ENCODE results near the gene CYB5R4.
A peak's percentile ranks its signal among the peaks of the same experiment; 100 is the strongest.

The CYB5R4 gene, protein sequence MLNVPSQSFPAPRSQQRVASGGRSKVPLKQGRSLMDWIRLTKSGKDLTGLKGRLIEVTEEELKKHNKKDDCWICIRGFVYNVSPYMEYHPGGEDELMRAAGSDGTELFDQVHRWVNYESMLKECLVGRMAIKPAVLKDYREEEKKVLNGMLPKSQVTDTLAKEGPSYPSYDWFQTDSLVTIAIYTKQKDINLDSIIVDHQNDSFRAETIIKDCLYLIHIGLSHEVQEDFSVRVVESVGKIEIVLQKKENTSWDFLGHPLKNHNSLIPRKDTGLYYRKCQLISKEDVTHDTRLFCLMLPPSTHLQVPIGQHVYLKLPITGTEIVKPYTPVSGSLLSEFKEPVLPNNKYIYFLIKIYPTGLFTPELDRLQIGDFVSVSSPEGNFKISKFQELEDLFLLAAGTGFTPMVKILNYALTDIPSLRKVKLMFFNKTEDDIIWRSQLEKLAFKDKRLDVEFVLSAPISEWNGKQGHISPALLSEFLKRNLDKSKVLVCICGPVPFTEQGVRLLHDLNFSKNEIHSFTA

DNA sequence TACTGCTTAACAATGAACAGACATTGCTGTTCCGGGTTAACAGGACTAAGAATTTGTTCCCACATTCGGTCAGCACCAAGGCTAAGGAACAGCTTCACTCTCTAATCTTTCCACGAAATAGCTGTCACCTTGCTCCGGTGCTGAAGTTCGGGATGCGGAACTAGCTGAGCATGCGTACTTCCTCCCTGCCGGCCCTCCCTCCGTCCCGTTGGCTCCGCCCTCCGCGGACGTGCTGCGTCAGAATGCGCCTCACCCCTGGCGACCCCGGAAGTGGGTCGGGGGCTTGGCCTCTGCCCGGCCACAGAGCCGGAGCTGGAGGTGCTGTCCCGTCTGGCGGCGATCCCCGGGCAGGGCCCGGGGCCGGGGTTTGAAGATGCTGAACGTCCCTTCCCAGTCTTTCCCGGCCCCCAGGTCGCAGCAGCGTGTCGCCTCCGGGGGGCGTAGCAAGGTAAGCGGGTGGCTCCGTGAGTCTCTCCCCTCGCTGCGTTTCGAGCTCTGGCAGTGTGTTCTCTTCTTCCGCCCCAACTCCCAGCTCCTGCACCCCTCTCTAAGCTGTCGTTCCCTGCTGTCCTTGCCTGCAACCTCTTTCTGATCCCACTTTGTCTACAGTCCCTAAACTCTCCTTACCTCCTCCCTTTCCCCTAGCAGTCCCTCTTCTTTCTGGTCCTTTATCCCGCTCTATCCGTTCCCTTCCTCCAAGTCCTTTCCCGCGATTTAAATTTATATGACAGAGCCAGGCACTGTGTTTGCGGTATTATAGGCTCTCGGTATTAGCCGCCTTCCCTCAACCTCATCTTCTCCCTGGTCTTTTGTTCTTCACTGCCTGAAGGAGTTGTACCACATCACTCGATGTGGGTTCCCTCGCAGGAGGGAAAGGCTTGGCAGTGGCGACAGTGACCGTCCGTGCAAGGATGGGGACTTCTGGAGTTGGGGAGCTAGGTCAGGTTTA, at the start of gene CYB5R4:
Gene CYB5R4, plus strand, starts transcription at position 280 of the 949 bp plus-strand sequence. Its CDS starts 94 bp downstream, at position 374.
- Mint-ChIP-seq H3K27me3 (peaks cover 11 to 13% of the 10 kb centered on the region in 2 donors), H3K36me3 (peaks cover under 1 to 6% of the 10 kb centered on the region in 2 donors), H3K9me3 (no peaks in the 10 kb centered on the region), H3K27ac (peak within 1 kb of the TSS; percentile 88), H3K4me3 (peak within 1 kb of the TSS; percentile 88 to 96), H3K4me1 (peaks cover 16 to 32% of the 10 kb centered on the region in 2 donors)
- peak; percentile 93 for DNase-seq
- ATAC-seq (replicated peaks), result peak; percentile 96 to 98

DNA sequence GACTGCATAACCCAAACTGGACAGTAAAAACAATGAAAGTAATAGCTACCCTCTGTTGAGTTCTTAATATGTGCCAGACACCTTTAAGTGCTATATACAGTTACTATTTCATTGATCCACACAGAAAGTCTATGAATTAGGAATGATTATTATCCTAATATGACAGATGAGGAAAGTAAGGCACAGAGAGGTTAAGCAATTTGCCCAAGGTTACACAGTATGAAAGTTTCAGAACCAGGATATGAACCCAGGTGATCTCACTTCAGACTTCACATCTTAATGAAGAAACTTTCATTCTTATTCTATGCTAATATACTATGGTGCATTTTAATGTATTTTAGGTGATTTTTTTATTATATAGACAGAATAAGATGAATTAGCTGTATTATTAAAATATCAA, 46.9 kb upstream of the CYB5R4 start:
- no peak overlapping the region for H3K27ac Mint-ChIP-seq
- ATAC-seq (replicated peaks) (no peak), DNase-seq (no peak)
- no peaks in the 10 kb centered on the region for H3K36me3 Mint-ChIP-seq
- H3K9me3 Mint-ChIP-seq, result no peaks in the 10 kb centered on the region
- H3K27me3 Mint-ChIP-seq, result no peaks in the 10 kb centered on the region
- H3K4me3 Mint-ChIP-seq, result no peak overlapping the region
- H3K4me1 Mint-ChIP-seq, result no peaks in the 10 kb centered on the region

DNA sequence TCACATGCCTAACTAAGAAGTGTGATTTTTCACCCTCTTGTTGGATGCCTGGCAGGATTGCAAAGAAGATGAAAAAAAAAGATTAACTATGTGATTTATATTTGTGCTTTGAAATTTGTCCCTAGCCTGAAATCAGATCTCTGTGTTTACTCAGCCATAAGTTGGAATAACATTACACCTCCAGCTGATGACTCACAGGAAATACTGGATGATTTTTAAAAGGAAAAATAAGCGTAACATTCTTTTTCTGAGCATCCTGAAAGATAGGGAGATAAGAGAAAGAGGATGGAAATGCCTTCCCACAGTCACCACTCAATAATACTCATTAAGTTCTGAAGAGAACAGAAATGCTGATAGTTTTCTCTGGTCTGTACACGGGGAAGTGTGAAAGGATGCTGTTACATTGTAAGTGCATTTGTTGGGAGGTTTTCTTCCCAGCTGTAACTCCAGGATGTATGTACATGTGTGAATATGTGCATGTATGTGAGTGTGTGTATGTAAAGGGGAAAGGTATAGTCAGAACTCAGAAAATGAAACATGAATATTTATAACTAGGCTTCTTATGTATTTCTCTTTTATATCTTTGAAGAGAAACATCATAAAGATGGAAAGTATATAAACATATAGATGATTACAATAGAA, 43.7 kb upstream of the CYB5R4 start:
- no peaks in the 10 kb centered on the region for H3K36me3 Mint-ChIP-seq
- ATAC-seq (replicated peaks), result no peak
- H3K4me1 Mint-ChIP-seq, result no peaks in the 10 kb centered on the region
- DNase-seq, result no peak
- H3K27me3 Mint-ChIP-seq, result peaks cover 0 to 4% of the 10 kb centered on the region in 2 donors
- no peak overlapping the region for H3K27ac Mint-ChIP-seq
- no peak overlapping the region for H3K4me3 Mint-ChIP-seq
- H3K9me3 Mint-ChIP-seq, result no peaks in the 10 kb centered on the region

DNA sequence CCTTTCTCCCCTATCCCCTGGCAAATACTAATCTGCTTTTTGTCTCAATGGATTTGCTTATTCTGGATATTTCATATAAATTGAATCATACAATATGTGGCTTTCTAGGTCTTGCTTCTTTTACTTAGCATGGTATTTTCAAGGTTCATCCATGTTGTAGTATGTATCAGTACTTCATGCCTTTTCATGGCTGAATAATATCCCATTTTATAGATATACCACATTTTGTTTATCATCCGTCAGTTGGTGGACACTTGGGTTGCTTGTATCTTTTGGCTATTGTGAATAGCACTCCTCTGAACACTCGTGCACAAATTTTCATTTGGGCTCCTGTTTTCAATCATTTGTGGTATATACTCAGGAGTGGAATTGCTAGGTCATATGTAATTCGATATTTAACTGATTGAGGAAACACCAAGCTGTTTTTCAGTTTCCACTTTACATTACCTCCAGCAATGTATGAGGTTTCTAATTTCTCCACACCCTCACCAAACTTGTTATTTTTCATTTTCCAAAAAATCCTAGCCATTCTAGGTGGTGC, 36.8 kb upstream of the CYB5R4 start:
- DNase-seq (no peak), ATAC-seq (replicated peaks) (no peak)
- Mint-ChIP-seq H3K4me3 (no peak overlapping the region), H3K27ac (no peak overlapping the region), H3K9me3 (no peaks in the 10 kb centered on the region), H3K27me3 (peaks cover 8 to 9% of the 10 kb centered on the region in 2 donors), H3K4me1 (no peaks in the 10 kb centered on the region), H3K36me3 (no peaks in the 10 kb centered on the region)

DNA sequence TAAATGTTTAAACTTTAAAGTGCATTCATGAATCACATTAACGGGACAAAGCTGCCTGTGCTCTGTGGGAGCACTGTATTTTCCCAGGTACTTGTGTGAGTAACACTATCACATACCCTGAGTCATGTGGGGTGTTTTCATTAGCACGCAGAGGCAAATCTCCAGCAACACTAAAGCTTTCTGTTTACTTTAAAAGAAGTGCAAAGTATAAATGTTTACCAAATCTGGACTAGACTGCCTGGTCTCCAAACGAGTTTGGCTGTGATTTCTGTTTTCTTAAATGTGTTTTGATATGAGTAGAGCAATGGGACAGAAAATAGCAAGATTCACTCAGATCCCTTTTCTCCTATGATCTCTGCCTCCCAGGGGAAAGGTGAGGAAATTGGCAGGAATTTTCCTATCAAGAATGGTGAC, 35.1 kb upstream of the CYB5R4 start:
- Mint-ChIP-seq H3K4me1 (no peaks in the 10 kb centered on the region), H3K4me3 (no peak overlapping the region), H3K9me3 (no peaks in the 10 kb centered on the region), H3K36me3 (no peaks in the 10 kb centered on the region), H3K27me3 (peaks cover 4 to 9% of the 10 kb centered on the region in 2 donors), H3K27ac (no peak overlapping the region)
- DNase-seq, result no peak
- ATAC-seq (replicated peaks), result no peak

DNA sequence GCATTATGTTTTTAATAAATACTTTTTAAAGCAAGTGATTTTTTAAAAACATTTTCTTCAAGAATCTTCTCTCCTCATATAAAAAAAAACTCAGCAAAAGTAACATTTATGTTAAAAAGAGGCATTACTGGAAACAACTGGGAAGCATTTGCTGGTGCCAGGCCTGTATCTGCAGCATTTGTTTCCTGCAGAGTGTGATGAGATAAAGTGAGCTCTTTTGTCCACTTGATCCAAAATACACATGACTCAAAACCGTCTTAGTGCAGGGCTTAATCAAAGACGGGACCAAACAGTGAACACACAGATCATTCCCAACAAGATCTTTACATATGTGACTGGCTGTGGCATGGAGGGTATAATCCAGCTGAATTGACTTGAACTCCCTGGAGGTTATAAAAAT, 34.7 kb upstream of the CYB5R4 start:
- Mint-ChIP-seq H3K27me3 (peaks cover 4 to 9% of the 10 kb centered on the region in 2 donors), H3K36me3 (no peaks in the 10 kb centered on the region), H3K27ac (no peak overlapping the region), H3K9me3 (no peaks in the 10 kb centered on the region), H3K4me3 (no peak overlapping the region), H3K4me1 (no peaks in the 10 kb centered on the region)
- ATAC-seq (replicated peaks) (no peak), DNase-seq (no peak)

DNA sequence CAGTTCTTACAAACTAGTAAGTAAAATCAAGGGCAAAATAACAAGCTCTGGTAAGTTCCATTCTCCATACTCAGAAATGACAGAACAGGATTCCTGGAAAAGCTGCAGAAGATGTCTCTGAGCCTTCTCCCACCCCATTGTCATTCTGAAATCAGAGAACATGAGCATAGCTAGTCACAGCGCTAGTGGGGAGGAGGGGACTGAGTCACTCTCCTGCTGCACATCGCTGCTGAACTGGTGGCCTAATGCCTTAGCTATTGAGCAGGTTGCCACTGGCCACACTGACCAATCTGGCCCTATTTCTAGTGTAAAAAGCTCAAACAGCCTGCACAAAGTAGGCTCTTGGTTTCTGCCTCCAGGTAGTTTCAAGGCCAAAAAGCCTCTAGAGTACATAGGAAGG, 32.4 kb upstream of the CYB5R4 start:
- ATAC-seq (replicated peaks) (no peak), DNase-seq (no peak)
- peaks cover 4 to 9% of the 10 kb centered on the region in 2 donors for H3K27me3 Mint-ChIP-seq
- H3K4me3 Mint-ChIP-seq, result no peak overlapping the region
- no peaks in the 10 kb centered on the region for H3K36me3 Mint-ChIP-seq
- no peak overlapping the region for H3K27ac Mint-ChIP-seq
- H3K9me3 Mint-ChIP-seq, result peaks cover 0 to 1% of the 10 kb centered on the region in 2 donors
- no peaks in the 10 kb centered on the region for H3K4me1 Mint-ChIP-seq

DNA sequence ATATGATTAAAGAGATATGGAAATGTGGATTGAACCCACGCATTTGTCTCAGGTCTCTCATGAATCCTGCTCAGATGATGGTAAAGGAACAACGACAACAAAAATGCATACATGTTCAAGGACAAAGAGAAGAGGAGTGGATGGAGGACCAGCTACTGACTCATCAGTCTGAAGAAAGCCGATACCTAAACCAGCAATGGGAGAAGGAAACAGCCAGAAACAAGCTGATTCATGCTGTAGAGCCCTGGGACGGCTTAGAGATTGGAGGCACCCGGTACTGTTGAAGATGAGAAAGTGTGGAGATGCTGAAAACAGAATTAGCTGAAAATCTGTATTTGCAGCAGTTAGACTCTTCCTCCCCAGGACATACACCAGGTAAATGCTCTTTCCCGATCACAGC, 20.8 kb upstream of the CYB5R4 start:
- no peak overlapping the region for H3K4me3 Mint-ChIP-seq
- H3K9me3 Mint-ChIP-seq, result peaks cover 12 to 18% of the 10 kb centered on the region in 2 donors
- ATAC-seq (replicated peaks) (no peak), DNase-seq (no peak)
- no peaks in the 10 kb centered on the region for H3K4me1 Mint-ChIP-seq
- peaks cover 14 to 32% of the 10 kb centered on the region in 2 donors for H3K27me3 Mint-ChIP-seq
- H3K27ac Mint-ChIP-seq, result no peak overlapping the region
- no peaks in the 10 kb centered on the region for H3K36me3 Mint-ChIP-seq

DNA sequence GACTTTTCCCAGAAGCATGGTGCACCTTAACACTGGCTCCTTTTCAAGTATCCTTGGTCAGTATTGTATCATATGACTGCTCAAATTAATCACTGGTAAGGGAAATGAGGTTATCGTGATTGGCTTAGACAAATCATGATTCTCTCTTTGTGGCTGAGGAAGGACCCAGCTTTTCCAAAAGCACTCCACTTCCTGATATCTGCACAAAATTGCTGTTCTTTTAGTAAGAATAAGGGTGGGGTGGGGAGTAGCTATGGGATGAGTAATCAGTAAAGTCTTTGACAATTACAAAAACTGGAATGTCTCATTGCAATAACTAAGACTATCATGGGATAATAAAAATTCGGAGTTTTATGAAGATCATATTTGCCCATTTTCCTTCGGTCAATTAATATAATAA, 15.3 kb upstream of the CYB5R4 start:
- ATAC-seq (replicated peaks) (no peak), DNase-seq (no peak)
- peaks cover 4 to 8% of the 10 kb centered on the region in 2 donors for H3K4me1 Mint-ChIP-seq
- no peaks in the 10 kb centered on the region for H3K36me3 Mint-ChIP-seq
- no peak overlapping the region for H3K4me3 Mint-ChIP-seq
- H3K9me3 Mint-ChIP-seq, result peaks cover 8 to 13% of the 10 kb centered on the region in 2 donors
- H3K27me3 Mint-ChIP-seq, result peaks cover 25% of the 10 kb centered on the region in 2 donors
- no peak overlapping the region for H3K27ac Mint-ChIP-seq

DNA sequence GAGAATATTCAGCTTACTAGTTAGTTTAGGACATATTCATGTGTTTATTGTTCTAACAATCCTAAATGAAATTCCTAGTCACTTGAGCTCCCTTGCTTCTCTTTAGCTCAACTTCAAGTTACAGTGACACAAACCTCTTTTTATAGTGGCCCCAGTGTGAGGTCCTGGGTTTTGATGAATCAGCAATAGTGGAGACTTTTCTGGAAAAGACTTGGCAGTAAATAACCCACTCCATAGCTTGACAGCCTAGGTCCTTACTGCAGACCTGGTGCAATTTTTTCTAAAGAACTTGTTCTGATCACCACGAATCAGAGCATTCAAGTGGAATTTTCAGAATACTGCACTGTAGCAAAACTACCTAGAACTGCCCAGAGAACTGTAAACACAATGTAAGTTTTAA, 13.2 kb upstream of the CYB5R4 start:
- no peak overlapping the region for H3K27ac Mint-ChIP-seq
- H3K9me3 Mint-ChIP-seq, result peaks cover 5 to 6% of the 10 kb centered on the region in 2 donors
- ATAC-seq (replicated peaks) (no peak), DNase-seq (no peak)
- H3K27me3 Mint-ChIP-seq, result peaks cover 41 to 44% of the 10 kb centered on the region in 2 donors
- no peaks in the 10 kb centered on the region for H3K36me3 Mint-ChIP-seq
- no peak overlapping the region for H3K4me3 Mint-ChIP-seq
- H3K4me1 Mint-ChIP-seq, result peaks cover 6 to 8% of the 10 kb centered on the region in 2 donors

DNA sequence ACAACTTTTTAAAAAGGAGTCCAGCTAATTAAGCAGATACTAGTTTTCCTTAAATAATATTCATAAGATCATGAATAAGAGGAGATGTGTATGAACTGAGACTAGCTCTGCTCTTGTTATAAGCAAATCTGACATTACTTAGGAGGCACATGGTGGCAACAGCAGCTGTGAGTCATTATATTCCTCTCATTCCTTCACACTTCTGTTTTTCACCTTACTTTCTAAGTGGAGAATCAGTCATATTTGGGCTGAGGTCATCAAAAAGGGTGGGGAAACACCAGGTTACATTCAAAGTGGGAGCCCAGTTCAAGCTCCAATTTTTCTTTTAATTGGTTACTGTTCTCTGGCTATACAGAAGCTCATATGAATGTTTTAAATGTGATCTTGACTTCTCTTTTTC, 12.3 kb upstream of the CYB5R4 start:
- no peak for DNase-seq
- H3K4me3 Mint-ChIP-seq, result no peak overlapping the region
- peak; percentile 96 for ATAC-seq (replicated peaks)
- H3K9me3 Mint-ChIP-seq, result peaks cover 3% of the 10 kb centered on the region in 2 donors
- H3K36me3 Mint-ChIP-seq, result no peaks in the 10 kb centered on the region
- peaks cover 6 to 8% of the 10 kb centered on the region in 2 donors for H3K4me1 Mint-ChIP-seq
- H3K27ac Mint-ChIP-seq, result no peak overlapping the region
- peaks cover 44 to 49% of the 10 kb centered on the region in 2 donors for H3K27me3 Mint-ChIP-seq

DNA sequence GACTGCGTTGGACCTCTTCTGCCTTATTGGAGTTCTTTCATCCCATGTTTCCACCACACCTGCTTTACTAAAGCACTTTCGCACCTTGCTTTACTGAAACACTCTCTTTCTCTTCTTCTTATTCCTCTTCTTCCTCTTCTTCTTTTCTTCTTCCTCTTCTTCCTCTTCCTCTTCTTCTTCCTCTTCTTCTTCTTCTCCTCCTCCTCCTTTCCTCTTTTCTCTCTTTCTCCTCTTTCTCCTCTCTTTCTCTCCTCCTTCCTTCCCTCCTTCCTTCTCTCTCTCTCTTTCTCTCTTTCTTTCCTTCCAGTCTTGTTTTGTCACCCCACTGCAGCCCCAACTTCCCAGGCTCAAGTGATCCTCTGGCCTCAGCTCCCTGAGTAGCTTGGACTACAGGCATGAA, 10.4 kb upstream of the CYB5R4 start:
- peaks cover 9 to 20% of the 10 kb centered on the region in 2 donors for H3K4me1 Mint-ChIP-seq
- no peak for DNase-seq
- H3K36me3 Mint-ChIP-seq, result no peaks in the 10 kb centered on the region
- no peak overlapping the region for H3K27ac Mint-ChIP-seq
- no peak overlapping the region for H3K4me3 Mint-ChIP-seq
- ATAC-seq (replicated peaks), result no peak
- peaks cover 48 to 55% of the 10 kb centered on the region in 2 donors for H3K27me3 Mint-ChIP-seq
- H3K9me3 Mint-ChIP-seq, result no peaks in the 10 kb centered on the region

DNA sequence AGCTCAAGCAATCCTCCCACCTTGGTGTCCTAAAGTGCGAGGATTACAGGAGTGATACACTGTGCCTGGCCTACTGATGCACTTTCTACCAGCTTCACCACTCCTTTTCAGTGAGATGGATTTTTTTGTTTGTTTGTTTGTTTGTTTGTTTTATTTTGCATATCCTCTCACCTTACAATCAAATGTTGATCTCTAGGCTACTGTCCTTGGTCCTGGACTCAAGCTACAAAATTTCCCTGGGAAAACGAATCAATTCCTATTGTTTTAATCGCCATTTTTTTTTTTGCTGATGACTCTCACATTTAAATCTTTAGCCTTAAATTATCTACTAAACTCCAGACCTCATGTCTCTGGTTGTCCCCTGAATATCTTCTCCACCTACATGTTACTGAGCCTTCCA, 9.9 kb upstream of the CYB5R4 start:
- H3K36me3 Mint-ChIP-seq, result no peaks in the 10 kb centered on the region
- H3K4me3 Mint-ChIP-seq, result no peak overlapping the region
- H3K27ac Mint-ChIP-seq, result no peak overlapping the region
- H3K27me3 Mint-ChIP-seq, result peaks cover 52 to 60% of the 10 kb centered on the region in 2 donors
- no peak for ATAC-seq (replicated peaks)
- H3K9me3 Mint-ChIP-seq, result no peaks in the 10 kb centered on the region
- H3K4me1 Mint-ChIP-seq, result peaks cover 11 to 21% of the 10 kb centered on the region in 2 donors
- DNase-seq, result no peak
